Measurements from ENCODE around the gene ANKRD63. TPM values are rescaled to one million over a fixed set of nuclear protein-coding genes. Genes with fewer than 3 reads are reported as not detected.

ANKRD63 gene
- total and polyA plus RNA-seq, 2 of the 8 experiments (the other 6 are each of a cell fraction or from before 2014, with no cell fraction given) = 0.18 to 0.26 TPM

GRCh38 chr15:40323239-40323952 lies 40.5 kb upstream of the ANKRD63 start, which contains the start of gene INAFM2 (continued):
- TF ChIP-seq EP300 (IDR thresholded peaks at IDR 0.05; ENCODE audit: borderline replicate concordance in 1 of 2, low read depth in 2 of 2, low read length in 2 of 2) (peak in 1 of 2 experiments; percentile 58; a peak in 1 of 3 replicates), MAX (IDR thresholded peaks at IDR 0.05) (peak; percentile 98), JUN (IDR thresholded peaks at IDR 0.05; ENCODE audit: low read depth, low read length) (no peak), GTF2F1 (IDR thresholded peaks at IDR 0.05; ENCODE audit: borderline replicate concordance, low read depth, low read length) (peak; percentile 13; the same call in 1 of the 2 replicates), BRCA1 (IDR thresholded peaks at IDR 0.05; ENCODE audit: low read depth, low read length) (peak; percentile 27; the same call in 1 of the 2 replicates), FOSL1 (IDR thresholded peaks at IDR 0.05; ENCODE audit: insufficient read depth, low read depth, low read length) (no peak), KDM5A (IDR thresholded peaks at IDR 0.05; ENCODE audit: low read length) (no peak), CTCF (IDR thresholded peaks at IDR 0.05; ENCODE audit: control extremely low read depth in 1 of 3, insufficient read depth in 1 of 3, low read depth in 1 of 3, low read length in 3 of 3) (peak; percentile 22 to 36 (median 30)), RNF2 (IDR thresholded peaks at IDR 0.05; ENCODE audit: borderline replicate concordance, low read depth, low read length, missing control alignments, poor library complexity, severe bottlenecking) (no peak), HDAC2 (IDR thresholded peaks at IDR 0.05; ENCODE audit: borderline replicate concordance in 1 of 2, low read depth in 2 of 2, low read length in 2 of 2) (peak in 1 of 2 experiments; percentile 87; a peak in 2 of 4 replicates), SRF (IDR thresholded peaks at IDR 0.05; ENCODE audit: low read depth, low read length) (no peak), TEAD4 (IDR thresholded peaks at IDR 0.05; ENCODE audit: low read depth, low read length) (no peak), PHF8 (conservative IDR thresholded peaks at IDR 0.05; ENCODE audit: low read depth, low read length) (no peak), NRF1 (IDR thresholded peaks at IDR 0.05; ENCODE audit: low read depth, low read length) (no peak), BCL11A (IDR thresholded peaks at IDR 0.05; ENCODE audit: low read depth in 2 of 2, low read length in 2 of 2) (no peak), CEBPB (IDR thresholded peaks at IDR 0.05; ENCODE audit: low read depth, low read length) (no peak), TBP (IDR thresholded peaks at IDR 0.05; ENCODE audit: low read depth, low read length) (no peak), ASH2L (IDR thresholded peaks at IDR 0.05; ENCODE audit: low read length) (no peak), TAF7 (optimal IDR thresholded peaks at IDR 0.05; ENCODE audit: borderline replicate concordance, low read depth, low read length) (peak; percentile 68), GABPA (IDR thresholded peaks at IDR 0.05; ENCODE audit: borderline replicate concordance, insufficient read depth, low read length) (peak; percentile 52; the same call in 1 of the 2 replicates), MAFK (IDR thresholded peaks at IDR 0.05; ENCODE audit: low read depth, low read length) (no peak)

Measured in H1 (cell line).